Trophoblast cell (in vitro differentiated cells and primary cell): ENCODE data around the gene ZBED5.
A peak's percentile ranks its signal among the peaks of the same experiment; 100 is the strongest.

Experiments
- DNase-seq, 2 donors: peaks; one replicate each; pipeline ENCODE4 v3.0.0-alpha.2; 2016
- H2AFZ ChIP-seq: 2 replicates; pipeline ENCODE4 v1.6.1; 2013; ENCODE audit warnings: low read length, moderate library complexity, mild to moderate bottlenecking; ENCODE audit not compliant: insufficient read depth, poor library complexity
- H2AK5ac ChIP-seq: 2 replicates; pipeline ENCODE4 v1.6.1; 2013; ENCODE audit warnings: mild to moderate bottlenecking, low read length
- H2BK120ac ChIP-seq: 2 replicates; pipeline ENCODE4 v1.6.1; 2013; ENCODE audit warnings: low read length, mild to moderate bottlenecking, moderate library complexity; ENCODE audit not compliant: insufficient read depth, poor library complexity
- H2BK12ac ChIP-seq: 2 replicates; pipeline ENCODE4 v1.6.1; 2013; ENCODE audit warnings: mild to moderate bottlenecking, low read length, moderate library complexity
- H2BK5ac ChIP-seq: 2 replicates; pipeline ENCODE4 v1.6.1; 2013; ENCODE audit warnings: low read length, low read depth, moderate library complexity, mild to moderate bottlenecking; ENCODE audit not compliant: poor library complexity
- H3K14ac ChIP-seq: 2 replicates; pipeline ENCODE4 v1.6.1; 2013; ENCODE audit warnings: mild to moderate bottlenecking, low read length
- H3K18ac ChIP-seq: 2 replicates; pipeline ENCODE4 v1.6.1; 2013; ENCODE audit warnings: mild to moderate bottlenecking, low read length
- H3K23ac ChIP-seq: 2 replicates; pipeline ENCODE4 v1.6.1; 2013; ENCODE audit warnings: low read length
- H3K27ac ChIP-seq: 2 replicates; pipeline ENCODE4 v1.5.1; 2013; ENCODE audit warnings: low read depth, mild to moderate bottlenecking, inconsistent platforms, low read length, moderate library complexity
- H3K27me3 ChIP-seq: 2 replicates; pipeline ENCODE4 v1.6.1; 2013; ENCODE audit warnings: inconsistent platforms, mild to moderate bottlenecking, low read length, moderate library complexity; ENCODE audit not compliant: insufficient read depth
- H3K36me3 ChIP-seq, 2 experiments: 1 replicate in 1 of 2; 2 replicates in 1 of 2; pipeline ENCODE4 v1.6.1; 2013; ENCODE audit warnings: low read length in 2 of 2, mild to moderate bottlenecking in 2 of 2, moderate library complexity in 1 of 2; ENCODE audit not compliant: insufficient read depth in 2 of 2, control insufficient read depth in 1 of 2
- H3K4ac ChIP-seq: 2 replicates; pipeline ENCODE4 v1.6.1; 2013; ENCODE audit warnings: low read depth, mild to moderate bottlenecking, low read length, moderate library complexity
- H3K4me1 ChIP-seq, 2 experiments: 1 replicate in 1 of 2; 2 replicates in 1 of 2; pipeline ENCODE4 v1.6.1; 2013; ENCODE audit warnings: low read length in 2 of 2, mild to moderate bottlenecking in 2 of 2, moderate library complexity in 1 of 2; ENCODE audit not compliant: insufficient read depth in 2 of 2, control insufficient read depth in 1 of 2
- H3K4me2 ChIP-seq: 2 replicates; pipeline ENCODE4 v1.6.1; 2013; ENCODE audit warnings: inconsistent platforms, mild to moderate bottlenecking, low read length, moderate library complexity
- H3K4me3 ChIP-seq: 2 replicates; pipeline ENCODE4 v1.5.1; 2013; ENCODE audit warnings: mild to moderate bottlenecking, low read depth, low read length, inconsistent platforms
- H3K79me1 ChIP-seq: one replicate; pipeline ENCODE4 v1.6.1; 2013; ENCODE audit warnings: low read length
- H3K79me2 ChIP-seq: 2 replicates; pipeline ENCODE4 v1.6.1; 2013; ENCODE audit warnings: low read length, mild to moderate bottlenecking; ENCODE audit not compliant: control insufficient read depth, insufficient read depth, poor library complexity
- H3K9ac ChIP-seq: 2 replicates; pipeline ENCODE4 v1.6.1; 2013; ENCODE audit warnings: mild to moderate bottlenecking, low read length
- H3K9me3 ChIP-seq: 2 replicates; pipeline ENCODE4 v1.6.1; 2013; ENCODE audit warnings: low read depth, mild to moderate bottlenecking, control low read depth, inconsistent platforms, low read length; ENCODE audit not compliant: insufficient read depth
- H4K12ac ChIP-seq: 2 replicates; pipeline ENCODE4 v1.6.1; 2013; ENCODE audit warnings: low read depth, mild to moderate bottlenecking, low read length, moderate library complexity
- H4K8ac ChIP-seq: 2 replicates; pipeline ENCODE4 v1.6.1; 2013; ENCODE audit warnings: low read depth, mild to moderate bottlenecking, low read length, moderate library complexity
- H4K91ac ChIP-seq: one replicate; pipeline ENCODE4 v1.6.1; 2013; ENCODE audit warnings: low read depth, mild to moderate bottlenecking, low read length, moderate library complexity
- WGBS: extraction: QIAGEN DNeasy Blood & Tissue Kit; methylation state at CpG from one replicate; pipeline ENCODE4 v1.1.7; 2013; ENCODE audit warnings: missing lambda C conversion rate; ENCODE audit not compliant: insufficient read length, insufficient coverage; ENCODE audit errors: extremely low coverage; 5-methylcytosine and 5-hydroxymethylcytosine counted together

The ZBED5 gene

GRCh38 chr11:10878408-10879214, 20.8 kb upstream of the ZBED5 start:
- no CpG with 5 or more reads among the region's 7 CpGs for WGBS
- no peak overlapping the region for H3K4me3 ChIP-seq

GRCh38 chr11:10876158-10876557, 18.3 kb upstream of the ZBED5 start:
- Histone ChIP-seq H3K79me1 (peaks cover 1% of the 10 kb centered on the region), H3K9me3 (peaks cover 2% of the 10 kb centered on the region), H3K79me2 (no peaks in the 10 kb centered on the region), H3K18ac (no peak overlapping the region), H3K36me3 (no peaks in the 10 kb centered on the region), H2BK120ac (no peak overlapping the region), H2AFZ (no peak overlapping the region), H2AK5ac (no peak overlapping the region), H2BK12ac (no peak overlapping the region), H3K27ac (no peak overlapping the region), H4K8ac (no peak overlapping the region), H3K9ac (no peak overlapping the region), H3K4me2 (no peak overlapping the region), H3K4ac (no peak overlapping the region), H3K27me3 (no peaks in the 10 kb centered on the region), H3K4me3 (no peak overlapping the region), H4K12ac (no peak overlapping the region), H3K4me1 (no peaks in the 10 kb centered on the region), H4K91ac (no peak overlapping the region), H3K14ac (no peak overlapping the region), H2BK5ac (no peak overlapping the region), H3K23ac (no peak overlapping the region)
- DNase-seq = no peak

More at GRCh38 chr11:10878408-10879214, 20.8 kb upstream of the ZBED5 start:
- Histone ChIP-seq H2BK120ac (peak overlapping the region; percentile 2), H3K27ac (no peak overlapping the region), H3K18ac (no peak overlapping the region), H3K9ac (no peak overlapping the region), H4K91ac (no peak overlapping the region), H3K27me3 (no peaks in the 10 kb centered on the region), H2BK5ac (no peak overlapping the region), H2BK12ac (no peak overlapping the region), H2AK5ac (no peak overlapping the region), H4K12ac (no peak overlapping the region), H3K4ac (no peak overlapping the region), H3K79me1 (peaks cover 2% of the 10 kb centered on the region), H3K23ac (no peak overlapping the region), H3K79me2 (no peaks in the 10 kb centered on the region), H2AFZ (peak overlapping the region; percentile 50), H3K36me3 (no peaks in the 10 kb centered on the region), H3K9me3 (peaks cover 2% of the 10 kb centered on the region), H3K4me1 (no peaks in the 10 kb centered on the region), H4K8ac (peak overlapping the region; percentile 30), H3K14ac (no peak overlapping the region), H3K4me2 (no peak overlapping the region)
- DNase-seq = peak in 1 of 2 donors; percentile 59

- Histone ChIP-seq H3K4ac (no peak overlapping the region), H3K4me2 (no peak overlapping the region), H3K27ac (no peak overlapping the region), H2AFZ (no peak overlapping the region), H4K8ac (no peak overlapping the region), H2BK12ac (no peak overlapping the region), H3K27me3 (no peaks in the 10 kb centered on the region), H2BK5ac (no peak overlapping the region), H3K36me3 (no peaks in the 10 kb centered on the region), H2AK5ac (no peak overlapping the region), H3K79me2 (no peaks in the 10 kb centered on the region), H3K4me1 (no peaks in the 10 kb centered on the region), H2BK120ac (no peak overlapping the region), H3K23ac (no peak overlapping the region), H3K9ac (no peak overlapping the region), H3K9me3 (peaks cover 2% of the 10 kb centered on the region), H3K79me1 (peaks cover 1% of the 10 kb centered on the region), H3K4me3 (no peak overlapping the region), H4K91ac (no peak overlapping the region), H3K14ac (no peak overlapping the region), H3K18ac (no peak overlapping the region), H4K12ac (no peak overlapping the region)
- no peak for DNase-seq
- WGBS = no CpG with 5 or more reads among the region's 2 CpGs
Observed at GRCh38 chr11:10875430-10876021, 17.7 kb upstream of the ZBED5 start.

GRCh38 chr11:10872097-10872496, 14.2 kb upstream of the ZBED5 start:
- Histone ChIP-seq H2BK5ac (no peak overlapping the region), H2BK12ac (no peak overlapping the region), H4K12ac (no peak overlapping the region), H3K36me3 (no peaks in the 10 kb centered on the region), H3K27ac (no peak overlapping the region), H3K18ac (no peak overlapping the region), H2AK5ac (no peak overlapping the region), H3K4me3 (no peak overlapping the region), H3K4ac (no peak overlapping the region), H2BK120ac (no peak overlapping the region), H3K9ac (no peak overlapping the region), H3K4me1 (peaks cover 0 to 2% of the 10 kb centered on the region in 2 experiments), H3K4me2 (no peak overlapping the region), H3K79me2 (no peaks in the 10 kb centered on the region), H3K9me3 (peaks cover 2% of the 10 kb centered on the region), H4K8ac (no peak overlapping the region), H3K14ac (no peak overlapping the region), H3K23ac (no peak overlapping the region), H3K27me3 (no peaks in the 10 kb centered on the region), H3K79me1 (no peaks in the 10 kb centered on the region), H2AFZ (no peak overlapping the region), H4K91ac (no peak overlapping the region)
- DNase-seq = no peak
- WGBS = no CpG with 5 or more reads among the region's 2 CpGs
